Neural cell (in vitro differentiated cells): ENCODE data around the gene PREX1. TPM values are rescaled to one million over a fixed set of nuclear protein-coding genes. Genes with fewer than 3 reads are reported as not detected.

Source experiments
- H2AFZ ChIP-seq: fragments of 200-600, 300-800 bp; sonication (generic), shearing (Covaris generic); 2 replicates; pipeline ENCODE4 v1.6.0; 2014; ENCODE audit warnings: low read depth, mild to moderate bottlenecking, antibody characterized with exemption, low read length, moderate library complexity
- H3F3A ChIP-seq: fragments of 200-600 bp; shearing (Covaris generic); 2 replicates; pipeline ENCODE4 v1.6.1; 2016; ENCODE audit warnings: mild to moderate bottlenecking, moderate library complexity, mixed read lengths, antibody characterized with exemption, low read length; ENCODE audit not compliant: insufficient read depth, poor library complexity, severe bottlenecking
- H3K27ac ChIP-seq: fragments of 200-600, 300-800 bp; sonication (generic), shearing (Covaris generic); 2 replicates; pipeline ENCODE4 v1.5.1; 2014; ENCODE audit warnings: mild to moderate bottlenecking, low read length, moderate library complexity
- H3K27me3 ChIP-seq: fragments of 300-800, 200-600 bp; sonication (generic), shearing (Covaris generic); 2 replicates; pipeline ENCODE4 v1.6.0; 2014; ENCODE audit warnings: mild to moderate bottlenecking, low read depth, low read length, moderate library complexity; ENCODE audit not compliant: insufficient read depth
- H3K36me3 ChIP-seq: fragments of 300-800, 200-600 bp; sonication (generic), shearing (Covaris generic); 2 replicates; pipeline ENCODE4 v1.5.1; 2014; ENCODE audit warnings: mild to moderate bottlenecking, antibody characterized with exemption, low read length, moderate library complexity; ENCODE audit not compliant: insufficient read depth
- H3K4me2 ChIP-seq: fragments of 300-800, 200-600 bp; sonication (generic), shearing (Covaris generic); 2 replicates; pipeline ENCODE4 v1.6.0; 2014; ENCODE audit warnings: mild to moderate bottlenecking, low read length
- H3K4me3 ChIP-seq: fragments of 300-800, 200-600 bp; sonication (generic), shearing (Covaris generic); 2 replicates; pipeline ENCODE4 v1.5.1; 2014; ENCODE audit warnings: mild to moderate bottlenecking, low read length, moderate library complexity
- H3K79me2 ChIP-seq: fragments of 200-600 bp; shearing (Covaris generic); replicated peaks from 2 replicates; pipeline ENCODE4 v1.6.0; 2014; ENCODE audit warnings: mild to moderate bottlenecking, low read length, moderate library complexity; ENCODE audit not compliant: insufficient read depth
- H3K9ac ChIP-seq: fragments of 300-800, 200-600 bp; sonication (generic), shearing (Covaris generic); 2 replicates; pipeline ENCODE4 v1.6.1; 2016; ENCODE audit warnings: mild to moderate bottlenecking, low read length, mixed read lengths
- H3K9me2 ChIP-seq: fragments of 200-600 bp; shearing (Covaris generic); 2 replicates; pipeline ENCODE4 v1.6.1; 2016; ENCODE audit warnings: mild to moderate bottlenecking, low read length, mixed read lengths; ENCODE audit not compliant: insufficient read depth
- H3K9me3 ChIP-seq: fragments of 200-600, 300-800 bp; sonication (generic), shearing (Covaris generic); 2 replicates; pipeline ENCODE4 v1.6.1; 2016; ENCODE audit warnings: mild to moderate bottlenecking, mixed run types, low read length, moderate library complexity, mixed read lengths
- H4K20me1 ChIP-seq: fragments of 200-600 bp; shearing (Covaris generic); 2 replicates; pipeline ENCODE4 v1.6.1; 2016; ENCODE audit warnings: mild to moderate bottlenecking, mixed run types; ENCODE audit not compliant: insufficient read depth
- CTCF ChIP-seq: fragments of 450-650 bp; IDR thresholded peaks from 2 replicates; pipeline ENCODE4 v1.5.1; 2014; ENCODE audit warnings: antibody characterized with exemption, mild to moderate bottlenecking, moderate library complexity; ENCODE audit not compliant: poor library complexity, severe bottlenecking
- EP300 ChIP-seq: fragments of 450-650 bp; conservative IDR thresholded peaks from 2 replicates; pipeline ENCODE4 v1.6.1; 2014; ENCODE audit warnings: antibody characterized with exemption, mild to moderate bottlenecking, moderate library complexity; ENCODE audit not compliant: poor library complexity, severe bottlenecking
- EZH2 ChIP-seq: fragments of 200-600, 300-800 bp; shearing (Covaris generic), sonication (generic); IDR thresholded peaks from 2 replicates; pipeline ENCODE4 v1.6.1; 2014; ENCODE audit warnings: antibody characterized with exemption, low read length, borderline replicate concordance, mild to moderate bottlenecking; ENCODE audit not compliant: insufficient read depth, poor library complexity, severe bottlenecking
- MXI1 ChIP-seq: fragments of 450-650 bp; conservative IDR thresholded peaks from 2 replicates; pipeline ENCODE4 v1.6.1; 2014; ENCODE audit warnings: antibody characterized with exemption, mild to moderate bottlenecking; ENCODE audit not compliant: poor library complexity, severe bottlenecking
- POLR2AphosphoS5 ChIP-seq: IDR thresholded peaks from 2 replicates; pipeline ENCODE4 v1.6.1; 2012
- RAD21 ChIP-seq: fragments of 450-650 bp; conservative IDR thresholded peaks from 2 replicates; pipeline ENCODE4 v1.6.1; 2014; ENCODE audit warnings: antibody characterized with exemption, mild to moderate bottlenecking, moderate library complexity
- REST ChIP-seq: IDR thresholded peaks from 2 replicates; pipeline ENCODE4 v1.6.1; 2012; ENCODE audit warnings: borderline replicate concordance
- SMC3 ChIP-seq: fragments of 450-650 bp; conservative IDR thresholded peaks from 2 replicates; pipeline ENCODE4 v1.6.1; 2014; ENCODE audit warnings: antibody characterized with exemption, mild to moderate bottlenecking, moderate library complexity; ENCODE audit not compliant: poor library complexity
- TAF1 ChIP-seq: IDR thresholded peaks from 2 replicates; pipeline ENCODE4 v1.6.1; 2012; ENCODE audit warnings: low read depth
- polyA plus RNA-seq: library from polyadenylated mRNA; depleted of rRNA; stranded (reverse); fragments of >200 nt; gene quantifications from 2 replicates; pipeline ENCODE4 v1.2.3, GENCODE V29; 2014

Gene PREX1
- polyA plus RNA-seq, 1 donor from 2014 or later: 0.06 TPM

GRCh38 chr20:48789185-48789668 is 38.6 kb downstream of the PREX1 start:
- Histone ChIP-seq H3K9me3 (no peaks in the 10 kb centered on the region), H3K9me2 (no peaks in the 10 kb centered on the region), H2AFZ (no peak overlapping the region), H4K20me1 (no peaks in the 10 kb centered on the region), H3K36me3 (no peaks in the 10 kb centered on the region), H3K79me2 (no peaks in the 10 kb centered on the region), H3K9ac (no peak overlapping the region), H3K27me3 (no peaks in the 10 kb centered on the region), H3K4me2 (no peak overlapping the region), H3K4me3 (no peak overlapping the region), H3F3A (no peaks in the 10 kb centered on the region), H3K27ac (no peak overlapping the region)
- TF ChIP-seq EZH2 (no peak), TAF1 (no peak), REST (no peak), RAD21 (no peak), MXI1 (no peak), EP300 (no peak), SMC3 (no peak), POLR2AphosphoS5 (no peak), CTCF (no peak)

- no peak overlapping the region for H2AFZ ChIP-seq
- H3F3A ChIP-seq: no peaks in the 10 kb centered on the region
- no peak overlapping the region for H3K4me3 ChIP-seq
- no peak overlapping the region for H3K9ac ChIP-seq
- no peaks in the 10 kb centered on the region for H3K9me3 ChIP-seq
- no peaks in the 10 kb centered on the region for H3K79me2 ChIP-seq
- no peak overlapping the region for H3K27ac ChIP-seq
- no peak overlapping the region for H3K4me2 ChIP-seq
- TF ChIP-seq TAF1 (no peak), CTCF (no peak), SMC3 (no peak), POLR2AphosphoS5 (no peak), RAD21 (no peak), EP300 (no peak), REST (no peak), MXI1 (no peak), EZH2 (no peak)
- H3K27me3 ChIP-seq: no peaks in the 10 kb centered on the region
- no peaks in the 10 kb centered on the region for H3K36me3 ChIP-seq
- H3K9me2 ChIP-seq: no peaks in the 10 kb centered on the region
- no peaks in the 10 kb centered on the region for H4K20me1 ChIP-seq
Observed at GRCh38 chr20:48788486-48789072, 39.2 kb downstream of the PREX1 start.
